Endothelial cell of umbilical vein (primary cell): ENCODE measurements around the gene TPO. TPM values are rescaled to one million over a fixed set of nuclear protein-coding genes. Genes with fewer than 3 reads are reported as not detected.

ENCODE experiments used
- BruUV-seq: library from RNA; stranded (reverse); fragments of 400-500 nt; replicated peaks from 2 replicates; lab custom pipeline; 2021; lab: Mats Ljungman, UMichigan
- CTCF ChIA-PET: fragments of 300-600, 350-600 bp; sonication (Branson Sonifier 250); formaldehyde crosslinking; loops from one replicate; lab custom pipeline; 2021; ENCODE audit warnings: antibody characterized with exemption, inconsistent platforms; lab: Charles Lee
- POLR2A ChIA-PET: fragments of 300-600, 350-600 bp; sonication (Branson Sonifier 250); formaldehyde crosslinking; loops from one replicate; lab custom pipeline; 2021; ENCODE audit warnings: antibody characterized with exemption, inconsistent platforms; lab: Charles Lee
- DNase-seq: peaks from one replicate; pipeline ENCODE4 v3.0.0-alpha.2; 2011; ENCODE audit warnings: low read depth, low spot score
- FAIRE-seq: peaks from 2 replicates; lab custom pipeline; 2011; peaks lifted over from hg19 to GRCh38; lab: Jason Lieb, UNC
- H2AFZ ChIP-seq: 2 replicates; pipeline ENCODE4 v1.6.0; 2012; ENCODE audit warnings: low read depth, low read length, control low read depth, inconsistent platforms
- H3K27ac ChIP-seq: 2 replicates; pipeline ENCODE4 v1.5.1; 2011; ENCODE audit warnings: low read depth, mild to moderate bottlenecking, control low read depth, low read length, moderate library complexity; ENCODE audit not compliant: insufficient read depth
- H3K27me3 ChIP-seq, 2 experiments: 2 replicates each; pipeline versions ENCODE4 v1.6.0 to v1.6.1; 2011; ENCODE audit warnings: low read length in 2 of 2, mixed read lengths in 1 of 2; ENCODE audit not compliant: control insufficient read depth in 2 of 2, insufficient read depth in 2 of 2
- H3K36me3 ChIP-seq, 2 experiments: 2 replicates in 1 of 2; 3 replicates in 1 of 2; pipeline ENCODE4 v1.5.1; 2011; ENCODE audit warnings: low read length in 2 of 2, mild to moderate bottlenecking in 1 of 2, moderate library complexity in 1 of 2; ENCODE audit not compliant: control insufficient read depth in 2 of 2, insufficient read depth in 2 of 2; ENCODE audit errors: extremely low read depth in 1 of 2
- H3K4me1 ChIP-seq: 3 replicates; pipeline ENCODE4 v1.5.1; 2011; ENCODE audit warnings: mild to moderate bottlenecking, low read length; ENCODE audit not compliant: control insufficient read depth, insufficient read depth; ENCODE audit errors: extremely low read depth
- H3K4me2 ChIP-seq: 2 replicates; pipeline ENCODE4 v1.6.1; 2011; ENCODE audit warnings: low read length, control low read depth, mixed read lengths; ENCODE audit not compliant: insufficient read depth
- H3K4me3 ChIP-seq, 3 experiments: fragments of 200-600 bp in 1 of 3; sonication (generic), shearing (Covaris generic) in 1 of 3; replicated peaks in 1 of 3; 2 replicates each; pipeline ENCODE4 v1.5.1; 2011 to 2016; ENCODE audit warnings: control low read depth in 3 of 3, low read length in 3 of 3, mild to moderate bottlenecking in 2 of 3, inconsistent platforms in 1 of 3, low read depth in 1 of 3, moderate library complexity in 1 of 3; ENCODE audit not compliant: insufficient read depth in 1 of 3
- H3K79me2 ChIP-seq: 2 replicates; pipeline ENCODE4 v1.6.0; 2012; ENCODE audit warnings: low read length, inconsistent platforms; ENCODE audit not compliant: control insufficient read depth, insufficient read depth
- H3K9ac ChIP-seq: replicated peaks from 2 replicates; pipeline ENCODE3; 2011; ENCODE audit warnings: low read length, control low read depth; ENCODE audit not compliant: insufficient read depth; ENCODE audit errors: extremely low read depth
- H3K9me1 ChIP-seq: replicated peaks from 3 replicates; pipeline ENCODE4 v1.6.0; 2011; ENCODE audit warnings: mild to moderate bottlenecking, low read length; ENCODE audit not compliant: control insufficient read depth, insufficient read depth; ENCODE audit errors: extremely low read depth
- H3K9me3 ChIP-seq: replicated peaks from 2 replicates; pipeline ENCODE4 v1.5.1; 2012; ENCODE audit warnings: low read length, inconsistent platforms; ENCODE audit not compliant: control insufficient read depth, insufficient read depth
- H4K20me1 ChIP-seq: replicated peaks from 2 replicates; pipeline ENCODE3; 2011; ENCODE audit warnings: mild to moderate bottlenecking, low read length; ENCODE audit not compliant: control insufficient read depth, insufficient read depth; ENCODE audit errors: extremely low read depth
- GATA2 ChIP-seq: IDR thresholded peaks from 2 replicates; pipeline ENCODE4 v1.7.0; 2011; ENCODE audit warnings: low read depth, mild to moderate bottlenecking, moderate library complexity, mixed read lengths, low read length; ENCODE audit not compliant: insufficient read length, insufficient read depth
- MYC ChIP-seq: IDR thresholded peaks from one replicate; pipeline ENCODE4 v1.6.1; 2011; ENCODE audit warnings: mild to moderate bottlenecking, low read depth, low read length
- POLR2AphosphoS5 ChIP-seq: IDR thresholded peaks from 2 replicates; pipeline ENCODE4 v1.6.1; 2012; ENCODE audit warnings: low read depth, mild to moderate bottlenecking, control low read depth, low read length, moderate library complexity; ENCODE audit not compliant: insufficient read depth
- dilution Hi-C: fragments of 300-500 bp; cut with MboI; formaldehyde crosslinking; loops from one replicate; pipeline ENCODE4 v1.15.0; 2019; ENCODE audit warnings: low sequenced_read_pairs; ENCODE audit not compliant: extremely low pct_ligation_motif_present
- intact Hi-C: fragments of 100-400 bp; cut with micrococcal nuclease; formaldehyde crosslinking; loops from one replicate; pipeline ENCODE4 v1.10.0; 2022
- polyA plus RNA-seq, 4 experiments: library from polyadenylated mRNA; depleted of rRNA in 3 of 4; stranded (reverse) in 3 of 4; unstranded in 1 of 4; fragments of >200 nt; gene quantifications; 2 replicates each; pipeline versions ENCODE4 v1.2.1 to v1.2.3, GENCODE V29; 2011 to 2012; ENCODE audit warnings: missing spikeins in 1 of 4
- total RNA-seq: library from RNA; stranded (reverse); gene quantifications from 2 replicates; pipeline ENCODE4 v1.2.3, GENCODE V29; 2021
- TF ChIP-seq, protein P1 (sequence below), 2 donors: IDR thresholded peaks; 1 replicate in 1 of 2; 2 replicates in 1 of 2; pipeline ENCODE4 v1.5.1; 2011; ENCODE audit warnings: low read length in 2 of 2, mild to moderate bottlenecking in 2 of 2, moderate library complexity in 2 of 2, control low read depth in 1 of 2, inconsistent platforms in 1 of 2, low read depth in 1 of 2; ENCODE audit not compliant: insufficient read depth in 1 of 2; ENCODE audit errors: extremely low read depth in 1 of 2

Gene TPO
- total and polyA plus RNA-seq, 2 donors (not counting 3 experiments of a cell fraction or from before 2014, with no cell fraction given), result not detected

DNA sequence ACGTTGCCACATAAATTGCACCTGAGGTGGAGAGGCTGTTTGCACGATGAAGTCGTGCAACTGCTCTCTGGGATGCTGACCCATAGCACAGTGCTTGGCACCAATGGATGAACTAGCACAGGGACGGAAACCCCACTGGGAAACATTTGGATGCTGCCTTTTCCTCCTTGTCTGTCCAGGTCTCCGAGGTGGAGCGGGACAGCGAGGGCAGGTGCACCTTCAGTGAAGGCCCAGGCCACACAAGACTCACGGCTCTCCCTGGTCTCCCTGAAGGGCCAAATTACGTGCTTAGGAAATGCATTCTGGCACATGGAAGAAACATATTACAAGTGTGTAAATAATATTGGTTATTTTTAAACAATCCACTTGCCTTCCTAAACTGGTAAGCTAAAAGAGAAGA is 70.3 kb downstream of the TPO start:
- H3K4me1 ChIP-seq, result no peaks in the 10 kb centered on the region
- H4K20me1 ChIP-seq, result no peaks in the 10 kb centered on the region
- no TSS peak for BruUV-seq
- no peak overlapping the region for H2AFZ ChIP-seq
- H3K4me2 ChIP-seq, result no peak overlapping the region
- no peaks in the 10 kb centered on the region for H3K79me2 ChIP-seq
- H3K4me3 ChIP-seq, result no peak overlapping the region
- no peaks in the 10 kb centered on the region for H3K27me3 ChIP-seq
- ChIA-PET POLR2A (no interaction called here), CTCF (no interaction called here)
- H3K36me3 ChIP-seq, result no peaks in the 10 kb centered on the region
- dilution Hi-C loops, result no loop called here
- TF ChIP-seq MYC (no peak), GATA2 (no peak), POLR2AphosphoS5 (no peak)
- TF ChIP-seq, protein P1, sequence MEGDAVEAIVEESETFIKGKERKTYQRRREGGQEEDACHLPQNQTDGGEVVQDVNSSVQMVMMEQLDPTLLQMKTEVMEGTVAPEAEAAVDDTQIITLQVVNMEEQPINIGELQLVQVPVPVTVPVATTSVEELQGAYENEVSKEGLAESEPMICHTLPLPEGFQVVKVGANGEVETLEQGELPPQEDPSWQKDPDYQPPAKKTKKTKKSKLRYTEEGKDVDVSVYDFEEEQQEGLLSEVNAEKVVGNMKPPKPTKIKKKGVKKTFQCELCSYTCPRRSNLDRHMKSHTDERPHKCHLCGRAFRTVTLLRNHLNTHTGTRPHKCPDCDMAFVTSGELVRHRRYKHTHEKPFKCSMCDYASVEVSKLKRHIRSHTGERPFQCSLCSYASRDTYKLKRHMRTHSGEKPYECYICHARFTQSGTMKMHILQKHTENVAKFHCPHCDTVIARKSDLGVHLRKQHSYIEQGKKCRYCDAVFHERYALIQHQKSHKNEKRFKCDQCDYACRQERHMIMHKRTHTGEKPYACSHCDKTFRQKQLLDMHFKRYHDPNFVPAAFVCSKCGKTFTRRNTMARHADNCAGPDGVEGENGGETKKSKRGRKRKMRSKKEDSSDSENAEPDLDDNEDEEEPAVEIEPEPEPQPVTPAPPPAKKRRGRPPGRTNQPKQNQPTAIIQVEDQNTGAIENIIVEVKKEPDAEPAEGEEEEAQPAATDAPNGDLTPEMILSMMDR (IDR thresholded peaks at IDR 0.05; ENCODE audit: extremely low read depth in 1 of 2, insufficient read depth in 1 of 2, low read depth in 1 of 2, low read length in 2 of 2), result no peak
- no peak for FAIRE-seq
- no peak overlapping the region for H3K27ac ChIP-seq
- H3K9me3 ChIP-seq, result no peaks in the 10 kb centered on the region
- no peak overlapping the region for H3K9ac ChIP-seq
- no peak for DNase-seq
- H3K9me1 ChIP-seq, result no peaks in the 10 kb centered on the region
- intact Hi-C loops, result no loop called here

DNA sequence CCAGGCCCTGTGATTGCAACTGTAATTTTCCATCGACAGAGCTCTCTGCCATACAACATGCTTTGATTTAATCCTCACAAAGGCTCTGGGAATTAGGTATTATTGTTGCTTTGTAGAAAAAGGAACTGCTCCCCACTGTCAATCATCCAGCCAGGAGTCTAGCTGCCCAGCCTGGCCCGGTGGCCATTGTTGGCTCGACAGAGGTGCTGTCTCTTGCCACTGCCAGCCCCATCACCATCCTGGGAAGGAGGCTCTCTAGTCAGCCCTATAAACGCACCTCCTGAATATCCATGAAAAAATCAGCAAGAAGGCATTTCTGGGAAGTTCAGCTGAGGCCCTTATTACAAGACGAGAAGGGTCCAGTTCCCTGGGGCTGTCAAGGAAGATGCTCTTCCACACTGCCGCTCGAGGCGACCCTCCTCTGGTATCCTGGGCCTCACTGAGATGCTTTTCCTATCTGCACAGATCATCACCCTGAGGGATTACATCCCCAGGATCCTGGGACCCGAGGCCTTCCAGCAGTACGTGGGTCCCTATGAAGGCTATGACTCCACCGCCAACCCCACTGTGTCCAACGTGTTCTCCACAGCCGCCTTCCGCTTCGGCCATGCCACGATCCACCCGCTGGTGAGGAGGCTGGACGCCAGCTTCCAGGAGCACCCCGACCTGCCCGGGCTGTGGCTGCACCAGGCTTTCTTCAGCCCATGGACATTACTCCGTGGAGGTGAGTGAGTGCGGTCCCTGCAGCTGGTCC is 71.0 kb downstream of the TPO start:
- dilution Hi-C loops (no loop called here), intact Hi-C loops (no loop called here)
- Histone ChIP-seq H3K9me3 (no peaks in the 10 kb centered on the region), H4K20me1 (no peaks in the 10 kb centered on the region), H3K27ac (no peak overlapping the region), H3K4me3 (no peak overlapping the region), H3K9ac (no peak overlapping the region), H3K9me1 (no peaks in the 10 kb centered on the region), H3K4me2 (no peak overlapping the region), H2AFZ (no peak overlapping the region), H3K27me3 (no peaks in the 10 kb centered on the region), H3K79me2 (no peaks in the 10 kb centered on the region), H3K4me1 (no peaks in the 10 kb centered on the region), H3K36me3 (no peaks in the 10 kb centered on the region)
- TF ChIP-seq POLR2AphosphoS5, result no peak
- ChIA-PET CTCF (no interaction called here), POLR2A (no interaction called here)
- no TSS peak for BruUV-seq
- FAIRE-seq, result no peak
- DNase-seq, result no peak
